GM18517 (cell line): ENCODE data around the gene C10orf62.
"Not testable (repeated sequence)": the region's sequence is repeated elsewhere in the genome, so short reads cannot be mapped to it uniquely, and the experiment has no call there.

ENCODE experiments used
- ATAC-seq: cut with Tn5 transposase; IDR thresholded peaks from one replicate; pipeline ENCODE4 v1.9.1; 2021; ENCODE audit warnings: mild to moderate bottlenecking, moderate library complexity; ENCODE audit not compliant: unreplicated experiment

C10orf62 gene

GRCh38 chr10:97589479-97589878 lies at the start of gene C10orf62:
TSS of gene C10orf62 (plus strand) at chr10:97589721. CDS start at chr10:97589898, 177 bp downstream.
- ATAC-seq, result no peak

DNA sequence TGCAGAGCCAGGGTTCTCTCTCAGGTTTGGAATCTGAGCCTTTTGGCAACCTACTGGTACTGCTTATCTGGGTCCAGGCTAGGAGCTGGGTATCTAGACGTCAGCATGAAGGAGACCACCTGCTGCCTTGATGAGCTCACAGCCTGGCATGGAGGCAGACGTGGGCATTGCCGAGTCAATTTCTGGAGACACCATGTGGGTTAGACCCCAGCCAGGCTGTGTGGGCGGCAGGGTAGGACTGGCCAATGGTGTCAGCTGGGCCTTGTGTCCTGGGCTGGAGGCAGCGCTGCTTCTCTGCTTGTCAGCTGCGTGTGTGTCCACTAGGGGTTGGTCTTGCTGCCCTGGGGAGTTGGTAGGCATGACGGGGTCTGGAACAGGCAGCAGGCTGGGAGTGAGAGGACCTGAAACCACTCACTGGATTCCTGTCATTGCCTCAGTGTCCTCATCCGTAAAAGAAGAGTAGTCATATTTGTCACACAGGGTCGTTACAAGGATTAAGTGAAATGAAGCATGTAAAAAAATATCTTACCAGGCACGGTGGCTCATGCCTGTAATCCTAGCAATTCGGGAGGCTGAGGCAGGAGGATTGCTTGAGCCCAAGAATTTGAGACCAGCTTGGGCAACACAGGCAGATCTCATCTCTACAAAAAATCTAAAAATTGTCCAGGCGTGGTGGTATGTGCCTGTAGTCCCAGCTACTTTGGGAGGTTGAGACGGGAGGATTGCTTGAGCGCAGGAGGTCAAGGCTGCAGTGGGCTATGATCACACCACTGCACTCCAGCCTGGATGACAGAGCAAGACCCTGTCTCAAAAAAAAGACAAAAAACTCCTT lies 48.6 kb upstream of the C10orf62 start:
- ATAC-seq, result no peak

GRCh38 chr10:97542169-97543024 lies 47.1 kb upstream of the C10orf62 start:
- ATAC-seq, result no peak

GRCh38 chr10:97543025-97543546 lies 46.4 kb upstream of the C10orf62 start:
- no peak for ATAC-seq

GRCh38 chr10:97546456-97547270 lies 42.9 kb upstream of the C10orf62 start:
- no peak for ATAC-seq

GRCh38 chr10:97547271-97547600 lies 42.3 kb upstream of the C10orf62 start:
- no peak for ATAC-seq

DNA sequence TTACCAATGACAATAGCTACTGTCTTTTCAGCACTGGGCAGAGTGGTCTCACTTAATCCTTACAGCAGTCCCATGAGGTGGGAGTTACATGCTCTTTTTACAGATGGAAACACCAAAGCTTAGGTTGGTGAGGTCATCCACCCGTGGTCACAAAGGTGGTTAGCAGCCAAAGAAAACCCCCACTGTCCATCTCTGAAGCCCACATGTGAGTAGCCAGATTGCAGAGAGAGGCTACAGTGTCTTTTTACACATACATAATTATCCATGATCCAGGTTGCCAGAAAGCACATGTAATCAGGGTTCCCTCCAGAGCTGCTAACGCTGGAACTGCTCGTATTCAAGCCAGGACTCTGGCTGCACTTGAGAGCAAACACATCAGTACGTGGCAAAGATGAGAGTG lies 41.6 kb upstream of the C10orf62 start:
- no peak for ATAC-seq

DNA sequence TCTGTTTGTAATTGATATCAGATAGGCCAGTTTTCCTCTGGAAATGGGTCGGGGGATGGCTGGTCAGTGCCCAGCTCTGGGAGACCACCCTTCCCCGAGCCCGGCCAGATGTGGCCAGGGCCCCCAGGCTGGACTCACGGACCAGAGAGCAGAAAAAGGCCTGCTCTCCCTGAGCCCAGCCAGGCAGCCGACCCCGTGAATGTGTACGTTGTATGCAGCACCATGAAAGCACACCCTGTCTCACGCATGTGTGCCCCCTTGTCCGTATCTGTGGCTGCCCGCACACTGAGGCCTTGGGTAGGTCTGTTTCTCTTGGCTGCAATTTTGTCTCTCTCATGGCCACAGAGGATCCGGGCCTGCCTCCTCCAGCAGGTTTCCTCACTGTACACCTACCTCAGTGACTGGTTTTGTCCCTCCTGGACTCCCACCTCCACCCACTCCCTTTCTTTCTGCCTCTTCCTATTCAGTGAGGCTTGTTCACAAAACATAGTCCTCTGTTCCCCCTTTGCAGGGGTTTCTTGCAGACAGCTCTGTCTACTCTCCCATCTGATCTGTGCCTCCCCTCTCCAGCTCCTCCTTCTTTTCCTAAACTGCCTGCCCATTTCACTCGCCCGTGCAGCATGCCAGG lies 40.6 kb upstream of the C10orf62 start:
- ATAC-seq, result no peak

- ATAC-seq, result no peak
These were observed 39.8 kb upstream of the C10orf62 start for GRCh38 chr10:97549587-97550322.

- ATAC-seq, result no peak
These were observed 39.0 kb upstream of the C10orf62 start for GRCh38 chr10:97550336-97551149.

DNA sequence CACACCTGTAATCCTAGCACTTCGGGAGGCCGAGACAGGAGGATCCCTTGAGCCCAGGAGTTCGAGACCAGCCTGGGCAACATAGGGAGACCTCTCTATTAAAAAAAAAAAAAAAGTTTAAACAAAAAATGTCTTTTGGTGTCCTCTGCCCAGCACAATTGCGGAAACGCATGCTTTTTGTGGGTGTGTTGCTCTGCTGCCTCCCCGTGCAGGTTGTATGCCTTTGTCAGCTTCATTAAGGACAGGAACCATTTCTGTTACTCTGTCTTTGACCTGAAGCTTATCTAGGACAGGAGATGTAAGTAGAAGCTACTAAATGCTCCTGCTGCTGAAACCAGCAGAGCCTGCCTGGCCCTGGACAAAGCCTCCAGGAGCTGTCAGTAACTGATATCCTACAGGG lies 38.2 kb upstream of the C10orf62 start:
- no peak for ATAC-seq

GRCh38 chr10:97553575-97554031 lies 35.9 kb upstream of the C10orf62 start:
- no peak for ATAC-seq

GRCh38 chr10:97554336-97554735 lies 35.2 kb upstream of the C10orf62 start:
- ATAC-seq, result not testable (repeated sequence)

DNA sequence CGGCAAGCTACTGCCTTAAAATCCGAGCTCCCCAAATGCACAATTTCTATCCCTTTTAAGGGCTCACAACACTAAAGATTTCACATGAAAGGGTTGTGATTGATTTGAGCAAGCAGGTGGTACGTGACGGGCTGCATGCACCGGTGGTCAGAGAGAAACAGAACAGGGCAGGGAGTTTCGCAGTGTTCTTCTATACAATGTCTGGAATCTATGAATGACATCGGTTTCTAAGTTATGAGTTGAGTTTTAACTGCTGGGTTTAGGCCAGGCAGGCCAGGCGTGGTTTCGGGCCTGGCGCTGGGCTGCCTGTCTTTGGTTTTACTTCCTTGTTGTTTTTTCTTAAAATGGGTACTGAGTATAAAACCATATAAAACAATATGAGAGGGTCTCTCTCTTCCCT lies 34.0 kb upstream of the C10orf62 start:
- ATAC-seq, result not testable (repeated sequence)

GRCh38 chr10:97560731-97561381 lies 28.7 kb upstream of the C10orf62 start:
- not testable (repeated sequence) for ATAC-seq

DNA sequence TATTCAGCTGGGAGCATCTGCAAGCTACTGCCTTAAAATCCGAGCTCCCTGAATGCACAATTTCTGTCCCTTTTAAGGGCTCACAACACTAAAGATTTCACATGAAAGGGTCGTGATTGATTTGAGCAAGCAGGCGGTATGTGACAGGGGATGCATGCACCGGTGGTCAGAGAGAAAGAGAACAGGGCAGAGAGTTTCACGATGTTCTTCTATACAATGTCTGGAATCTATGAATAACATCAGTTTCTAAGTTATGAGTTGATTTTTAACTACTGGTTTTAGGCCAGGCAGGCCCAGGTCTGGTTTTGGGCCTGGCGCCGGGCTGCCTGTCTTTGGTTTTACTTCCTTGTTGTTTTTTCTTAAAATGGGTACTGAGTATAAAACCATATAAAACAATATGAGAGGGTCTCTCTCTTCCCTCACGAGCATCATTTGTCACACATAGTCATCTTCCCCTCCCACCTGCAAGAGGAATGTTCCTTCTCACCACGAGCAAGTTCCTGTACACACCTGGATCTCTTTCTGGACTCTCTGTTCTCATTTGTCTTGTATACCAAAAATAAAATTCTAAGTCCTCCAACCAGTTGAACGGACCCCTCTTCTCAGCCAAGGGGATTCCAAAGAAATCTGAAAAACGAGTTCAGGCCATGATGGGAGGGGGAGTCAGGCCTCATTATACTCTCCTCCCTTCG lies 28.0 kb upstream of the C10orf62 start:
- ATAC-seq, result not testable (repeated sequence)

GRCh38 chr10:97562329-97562728 lies 27.2 kb upstream of the C10orf62 start:
- ATAC-seq, result not testable (repeated sequence)

DNA sequence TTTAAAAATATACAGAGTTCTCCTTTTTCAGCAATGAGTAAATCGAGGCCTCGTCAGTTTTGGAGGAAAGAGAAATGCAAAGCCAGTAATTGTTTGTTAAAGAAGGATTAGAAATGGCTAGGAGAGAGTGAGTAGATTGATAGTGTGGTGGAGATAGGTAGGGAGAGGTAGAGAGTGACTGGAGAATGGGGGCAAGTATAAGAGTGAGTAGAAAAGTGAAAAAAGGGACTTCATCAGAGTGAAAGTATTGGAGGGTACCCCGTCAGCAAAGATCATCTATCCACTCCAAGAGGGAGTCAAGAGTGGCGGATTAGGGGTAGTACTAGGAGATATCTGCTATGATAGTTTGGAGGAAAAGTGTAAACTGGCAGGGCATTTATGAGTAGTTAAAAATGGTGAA lies 26.2 kb upstream of the C10orf62 start:
- ATAC-seq, result no peak
